Sigmoid colon (tissue), 7 donors: ENCODE results near the gene PDZD7. TPM values are rescaled to one million over a fixed set of nuclear protein-coding genes. Genes with fewer than 3 reads are reported as not detected.
A peak's percentile ranks its signal among the peaks of the same experiment; 100 is the strongest.

Experiments
- DNase-seq: peaks from one replicate; pipeline ENCODE4 v3.0.0-alpha.2; 2019
- H3K27ac ChIP-seq, 4 donors: fragments of 200-600 bp; sonication (generic); one replicate each; pipeline ENCODE4 v1.5.1; 2016 to 2019; ENCODE audit warnings: mild to moderate bottlenecking in 1 of 4
- H3K27me3 ChIP-seq, 3 donors: fragments of 200-600 bp; sonication (generic); one replicate each; pipeline ENCODE4 v1.5.1; 2019; ENCODE audit warnings: mild to moderate bottlenecking in 1 of 3
- H3K36me3 ChIP-seq, 4 donors: fragments of 200-600 bp; sonication (generic); one replicate each; pipeline ENCODE4 v1.5.1; 2016 to 2019
- H3K4me1 ChIP-seq, 4 donors: fragments of 200-600 bp; sonication (generic); one replicate each; pipeline ENCODE4 v1.5.1; 2017 to 2019
- H3K4me3 ChIP-seq, 4 donors: fragments of 200-600 bp; sonication (generic); one replicate each; pipeline ENCODE4 v1.5.1; 2017 to 2019; ENCODE audit warnings: mild to moderate bottlenecking in 2 of 4, moderate library complexity in 1 of 4
- H3K9me3 ChIP-seq, 4 donors: fragments of 200-600 bp in 3 of 4; sonication (generic) in 3 of 4; one replicate each; pipeline versions ENCODE4 v1.5.1 to v1.6.1; 2013 to 2019
- EP300 ChIP-seq, 4 donors: sonication (generic); formaldehyde crosslinking; IDR thresholded peaks; one replicate each; pipeline ENCODE4 v1.6.1; 2017; ENCODE audit warnings: antibody characterized with exemption in 4 of 4
- POLR2A ChIP-seq, 2 donors: fragments of 450-650 bp; IDR thresholded peaks; one replicate each; pipeline ENCODE4 v1.6.1; 2016; ENCODE audit warnings: antibody characterized with exemption in 2 of 2, mild to moderate bottlenecking in 2 of 2, moderate library complexity in 2 of 2
- POLR2AphosphoS5 ChIP-seq, 4 donors: sonication (generic); formaldehyde crosslinking; IDR thresholded peaks; one replicate each; pipeline ENCODE4 v1.6.1; 2017; ENCODE audit warnings: antibody characterized with exemption in 4 of 4
- WGBS, 2 donors: extraction: QIAGEN DNeasy Blood & Tissue Kit; methylation state at CpG; one replicate each; pipeline ENCODE4 v1.1.7; 2013; 5-methylcytosine and 5-hydroxymethylcytosine counted together
- intact Hi-C: fragments of 100-400 bp; cut with DNase I; formaldehyde crosslinking; loops from one replicate; pipeline ENCODE4 v1.15.1; 2023
- polyA plus RNA-seq, 3 donors: library from polyadenylated mRNA; stranded (reverse); fragments of 200-250 nt; gene quantifications; one replicate each; pipeline ENCODE4 v1.2.3, GENCODE V29; 2013
- total RNA-seq, 4 donors: library from RNA; depleted of rRNA; stranded (reverse); fragments of >200 nt; gene quantifications; one replicate each; pipeline ENCODE4 v1.1.0, GENCODE V29; 2016
- TF ChIP-seq, protein P1 (sequence below), 4 experiments: fragments of 450-650 bp in 3 of 4; fragments of 200-600 bp in 1 of 4; IDR thresholded peaks; one replicate each; pipeline ENCODE4 v1.5.1; 2016 to 2019; ENCODE audit warnings: antibody characterized with exemption in 4 of 4, mild to moderate bottlenecking in 3 of 4, moderate library complexity in 2 of 4
- donor health status: healthy with polysubstance abuse.
- donor health status: Bipolar disorder and iron deficiency.
- donor health status: healthy.

The PDZD7 gene
- total and polyA plus RNA-seq, 7 donors, result 0.16 to 2.4 (median 0.90) TPM; not detected in 1

DNA sequence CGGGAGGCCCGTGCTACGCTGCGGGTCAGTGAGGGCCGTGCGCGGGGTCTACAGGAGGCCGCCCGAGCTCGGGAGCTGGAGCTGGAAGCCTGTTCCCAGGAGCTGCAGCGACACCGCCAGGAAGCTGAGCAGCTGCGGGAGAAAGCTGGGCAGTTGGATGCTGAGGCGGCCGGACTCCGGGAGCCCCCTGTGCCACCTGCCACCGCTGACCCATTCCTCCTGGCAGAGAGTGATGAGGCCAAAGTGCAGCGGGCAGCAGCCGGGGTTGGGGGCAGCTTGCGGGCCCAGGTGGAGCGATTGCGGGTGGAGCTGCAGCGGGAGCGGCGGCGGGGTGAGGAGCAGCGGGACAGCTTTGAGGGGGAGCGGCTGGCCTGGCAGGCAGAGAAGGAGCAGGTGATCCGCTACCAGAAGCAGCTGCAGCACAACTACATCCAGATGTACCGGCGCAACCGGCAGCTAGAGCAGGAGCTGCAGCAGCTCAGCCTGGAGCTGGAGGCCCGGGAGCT is 24.3 kb downstream of the PDZD7 start:
- peak; percentile 86 for DNase-seq
- intact Hi-C loops, result no loop called here
- H3K9me3 ChIP-seq, result no peaks in the 10 kb centered on the region
- H3K36me3 ChIP-seq, result peaks cover 17 to 53% (median 34%) of the 10 kb centered on the region in 4 donors
- TF ChIP-seq POLR2AphosphoS5 (IDR thresholded peaks at IDR 0.05), result peak in 2 of 4 donors; percentile 29 to 35
- TF ChIP-seq, protein P1, sequence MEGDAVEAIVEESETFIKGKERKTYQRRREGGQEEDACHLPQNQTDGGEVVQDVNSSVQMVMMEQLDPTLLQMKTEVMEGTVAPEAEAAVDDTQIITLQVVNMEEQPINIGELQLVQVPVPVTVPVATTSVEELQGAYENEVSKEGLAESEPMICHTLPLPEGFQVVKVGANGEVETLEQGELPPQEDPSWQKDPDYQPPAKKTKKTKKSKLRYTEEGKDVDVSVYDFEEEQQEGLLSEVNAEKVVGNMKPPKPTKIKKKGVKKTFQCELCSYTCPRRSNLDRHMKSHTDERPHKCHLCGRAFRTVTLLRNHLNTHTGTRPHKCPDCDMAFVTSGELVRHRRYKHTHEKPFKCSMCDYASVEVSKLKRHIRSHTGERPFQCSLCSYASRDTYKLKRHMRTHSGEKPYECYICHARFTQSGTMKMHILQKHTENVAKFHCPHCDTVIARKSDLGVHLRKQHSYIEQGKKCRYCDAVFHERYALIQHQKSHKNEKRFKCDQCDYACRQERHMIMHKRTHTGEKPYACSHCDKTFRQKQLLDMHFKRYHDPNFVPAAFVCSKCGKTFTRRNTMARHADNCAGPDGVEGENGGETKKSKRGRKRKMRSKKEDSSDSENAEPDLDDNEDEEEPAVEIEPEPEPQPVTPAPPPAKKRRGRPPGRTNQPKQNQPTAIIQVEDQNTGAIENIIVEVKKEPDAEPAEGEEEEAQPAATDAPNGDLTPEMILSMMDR (IDR thresholded peaks at IDR 0.05), result no peak
- H3K27ac ChIP-seq, result peak overlapping the region; percentile 45 to 72 (median 64)
- peaks cover 0 to 56% (median 50%) of the 10 kb centered on the region in 4 donors for H3K4me1 ChIP-seq
- WGBS, 2 donors, result 78 to 84% methylated on average over 33 of the region's 33 CpGs
- no peak overlapping the region for H3K4me3 ChIP-seq
- no peaks in the 10 kb centered on the region for H3K27me3 ChIP-seq

DNA sequence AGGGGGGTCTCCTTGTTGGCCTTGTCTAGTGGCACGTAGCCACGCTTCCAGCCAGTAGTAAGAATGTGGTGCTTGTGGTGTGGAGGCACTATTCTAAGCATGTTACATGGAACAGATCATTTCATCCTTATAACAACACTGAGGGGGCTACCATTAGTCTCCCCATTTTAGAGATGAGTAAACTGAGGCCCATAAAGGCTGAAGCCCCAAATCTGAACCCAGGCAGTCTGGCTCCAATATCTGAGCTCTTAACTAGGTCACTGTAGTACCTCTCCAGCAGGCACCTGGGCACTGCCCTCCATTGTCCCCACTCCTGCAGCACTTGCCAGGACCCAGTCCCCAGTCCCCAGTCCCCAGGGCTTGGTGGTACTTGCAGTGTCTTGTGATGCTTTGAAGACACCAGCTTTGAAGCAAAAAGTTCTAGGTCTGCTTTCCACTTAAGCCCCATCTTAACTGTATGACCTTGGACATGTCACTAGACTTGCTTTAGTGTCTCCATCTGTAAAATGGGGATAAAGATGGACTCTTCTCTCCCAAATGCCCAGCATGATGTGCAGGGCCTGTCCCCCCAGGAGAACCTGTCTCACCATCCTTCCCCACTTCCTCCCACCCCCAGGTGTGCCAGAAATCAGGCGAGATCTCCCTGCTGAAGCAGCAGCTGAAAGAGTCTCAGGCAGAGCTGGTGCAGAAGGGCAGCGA is 24.9 kb downstream of the PDZD7 start:
- intact Hi-C loops, result no loop called here
- no peak for TF ChIP-seq EP300 (IDR thresholded peaks at IDR 0.05)
- TF ChIP-seq POLR2AphosphoS5 (IDR thresholded peaks at IDR 0.05), result no peak
- TF ChIP-seq, protein P1 (IDR thresholded peaks at IDR 0.05), result no peak
- TF ChIP-seq POLR2A (IDR thresholded peaks at IDR 0.05), result no peak
- DNase-seq, result no peak
- Histone ChIP-seq H3K27me3 (no peaks in the 10 kb centered on the region), H3K4me1 (peaks cover 0 to 63% (median 57%) of the 10 kb centered on the region in 4 donors), H3K27ac (peak overlapping the region; percentile 45 to 72 (median 64)), H3K36me3 (peaks cover 17 to 53% (median 34%) of the 10 kb centered on the region in 4 donors), H3K9me3 (no peaks in the 10 kb centered on the region), H3K4me3 (no peak overlapping the region)
- WGBS, 2 donors, result 93 to 94% methylated on average over 4 of the region's 4 CpGs

DNA sequence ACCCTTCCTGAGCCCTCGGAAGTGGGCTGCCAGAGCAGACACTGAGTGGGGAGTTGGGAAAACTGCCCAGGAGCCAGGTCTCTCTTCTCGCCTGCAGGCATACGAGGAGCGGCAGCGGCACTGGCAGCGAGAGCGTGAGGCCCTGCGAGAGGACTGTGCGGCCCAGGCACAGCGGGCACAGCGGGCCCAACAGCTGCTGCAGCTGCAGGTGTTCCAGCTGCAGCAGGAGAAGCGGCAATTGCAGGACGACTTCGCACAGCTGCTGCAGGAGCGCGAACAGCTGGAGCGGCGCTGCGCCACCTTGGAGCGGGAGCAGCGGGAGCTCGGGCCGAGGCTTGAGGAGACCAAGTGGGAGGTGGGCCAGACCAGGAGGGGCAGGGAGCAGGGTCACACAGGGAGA is 25.6 kb downstream of the PDZD7 start:
- Histone ChIP-seq H3K36me3 (peaks cover 17 to 53% (median 34%) of the 10 kb centered on the region in 4 donors), H3K27me3 (no peaks in the 10 kb centered on the region), H3K4me1 (peaks cover 0 to 69% (median 63%) of the 10 kb centered on the region in 4 donors), H3K27ac (peak overlapping the region in 2 of 4 donors; percentile 4 to 99), H3K4me3 (no peak overlapping the region), H3K9me3 (no peaks in the 10 kb centered on the region)
- intact Hi-C loops, result no loop called here
- DNase-seq, result peak; percentile 50
- TF ChIP-seq POLR2AphosphoS5 (IDR thresholded peaks at IDR 0.05) (no peak), EP300 (IDR thresholded peaks at IDR 0.05) (no peak), POLR2A (IDR thresholded peaks at IDR 0.05) (no peak)
- TF ChIP-seq, protein P1 (IDR thresholded peaks at IDR 0.05), result no peak
- 91 to 93% methylated on average over 23 of the region's 23 CpGs for WGBS, 2 donors

DNA sequence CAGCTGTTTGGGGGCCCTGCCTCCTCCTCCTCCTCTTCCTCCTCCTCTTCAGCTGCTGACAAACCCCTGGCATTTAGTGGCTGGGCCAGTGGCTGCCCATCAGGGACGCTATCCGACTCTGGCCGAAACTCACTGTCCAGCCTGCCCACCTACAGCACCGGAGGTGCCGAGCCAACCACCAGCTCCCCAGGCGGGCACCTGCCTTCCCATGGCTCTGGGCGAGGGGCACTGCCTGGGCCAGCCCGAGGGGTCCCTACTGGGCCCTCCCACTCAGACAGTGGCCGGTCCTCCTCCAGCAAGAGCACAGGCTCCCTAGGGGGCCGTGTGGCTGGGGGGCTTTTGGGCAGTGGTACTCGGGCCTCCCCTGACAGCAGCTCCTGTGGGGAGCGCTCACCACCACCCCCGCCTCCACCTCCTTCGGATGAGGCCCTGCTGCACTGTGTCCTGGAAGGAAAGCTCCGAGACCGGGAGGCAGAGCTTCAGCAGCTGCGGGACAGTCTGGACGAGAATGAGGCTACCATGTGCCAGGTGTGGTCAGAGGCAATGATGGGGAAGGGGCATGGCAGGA is 27.2 kb downstream of the PDZD7 start:
- no peaks in the 10 kb centered on the region for H3K9me3 ChIP-seq
- H3K4me1 ChIP-seq, result peaks cover 0 to 70% (median 65%) of the 10 kb centered on the region in 4 donors
- intact Hi-C loops, result no loop called here
- H3K36me3 ChIP-seq, result peaks cover 17 to 53% (median 34%) of the 10 kb centered on the region in 4 donors
- H3K27ac ChIP-seq, result peak overlapping the region; percentile 99 to 100 (median 100)
- no peak overlapping the region for H3K4me3 ChIP-seq
- TF ChIP-seq, protein P1 (IDR thresholded peaks at IDR 0.05), result no peak
- TF ChIP-seq POLR2A (IDR thresholded peaks at IDR 0.05) (no peak), EP300 (IDR thresholded peaks at IDR 0.05) (no peak), POLR2AphosphoS5 (IDR thresholded peaks at IDR 0.05) (no peak)
- peak; percentile 57 for DNase-seq
- no peaks in the 10 kb centered on the region for H3K27me3 ChIP-seq
- WGBS, 2 donors, result 94 to 95% methylated on average over 18 of the region's 18 CpGs
